HEK293T (cell line): ENCODE measurements around the gene MOSPD2.

ENCODE experiments used
- ARNT ChIP-seq: fragments of 450-650 bp; IDR thresholded peaks from 2 replicates; pipeline ENCODE4 v1.6.1; 2017; ENCODE audit warnings: mild to moderate bottlenecking
- CTBP1 ChIP-seq: fragments of 450-650 bp; IDR thresholded peaks from 2 replicates; pipeline ENCODE4 v1.6.1; 2016; ENCODE audit warnings: borderline replicate concordance
- ELF4 ChIP-seq: fragments of 450-650 bp; IDR thresholded peaks from 2 replicates; pipeline ENCODE4 v1.6.1; 2017; ENCODE audit warnings: antibody characterized with exemption
- FOXA1 ChIP-seq: fragments of 450-650 bp; IDR thresholded peaks from 2 replicates; pipeline ENCODE4 v1.6.1; 2016; ENCODE audit warnings: mild to moderate bottlenecking
- FOXK2 ChIP-seq: fragments of 450-650 bp; IDR thresholded peaks from 2 replicates; pipeline ENCODE4 v1.6.1; 2016; ENCODE audit warnings: mild to moderate bottlenecking
- FOXM1 ChIP-seq: fragments of 450-650 bp; IDR thresholded peaks from 2 replicates; pipeline ENCODE4 v1.6.1; 2017; ENCODE audit warnings: mild to moderate bottlenecking, borderline replicate concordance
- HDGF ChIP-seq: fragments of 450-650 bp; IDR thresholded peaks from 2 replicates; pipeline ENCODE4 v1.6.1; 2017; ENCODE audit warnings: antibody characterized with exemption, borderline replicate concordance
- LEF1 ChIP-seq: fragments of 450-650 bp; IDR thresholded peaks from 2 replicates; pipeline ENCODE4 v1.6.1; 2017; ENCODE audit warnings: mild to moderate bottlenecking, borderline replicate concordance
- PKNOX1 ChIP-seq: fragments of 450-650 bp; IDR thresholded peaks from 2 replicates; pipeline ENCODE4 v1.6.1; 2016
- SP1 ChIP-seq: fragments of 450-650 bp; IDR thresholded peaks from 2 replicates; pipeline ENCODE4 v1.6.1; 2017
- SUZ12 ChIP-seq: fragments of 450-650 bp; IDR thresholded peaks from 2 replicates; pipeline ENCODE4 v1.6.1; 2016; ENCODE audit warnings: mild to moderate bottlenecking
- TARDBP ChIP-seq: fragments of 450-650 bp; IDR thresholded peaks from 2 replicates; pipeline ENCODE4 v1.6.1; 2016
- ZNF384 ChIP-seq: fragments of 450-650 bp; IDR thresholded peaks from 2 replicates; pipeline ENCODE4 v1.6.1; 2016

DNA sequence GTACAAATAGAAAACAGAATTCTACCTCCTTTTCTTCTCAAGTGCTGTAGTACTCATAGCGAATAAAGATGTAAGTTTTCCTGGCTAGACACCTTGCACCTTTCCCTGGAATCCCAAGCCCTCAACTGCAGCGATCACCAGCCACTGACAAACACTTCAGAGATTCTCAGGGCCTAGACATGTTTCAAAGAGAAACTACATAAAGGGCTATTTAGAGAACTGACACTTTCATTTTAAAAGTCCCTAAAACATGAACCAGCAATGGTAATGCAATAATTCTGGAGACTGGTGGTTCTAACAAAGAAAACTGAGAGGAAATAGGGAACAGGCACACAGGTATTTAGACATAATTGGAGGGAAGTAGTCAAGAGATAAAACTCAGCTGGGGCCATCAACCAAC, 36.1 kb upstream of the MOSPD2 start:
- TF ChIP-seq SP1 (no peak), FOXK2 (no peak), FOXM1 (no peak), FOXA1 (no peak), SUZ12 (no peak), ELF4 (no peak), TARDBP (no peak), ZNF384 (no peak), ARNT (no peak), LEF1 (no peak), HDGF (no peak), PKNOX1 (no peak), CTBP1 (no peak)
